NCI-H1694 (cell line): ENCODE results near the gene NGB.
"Not testable (repeated sequence)": the region's sequence is repeated elsewhere in the genome, so short reads cannot be mapped to it uniquely, and the experiment has no call there.

Experiments
- DNase-seq: peaks from one replicate; lab custom pipeline; 2025; lab: John Stamatoyannopoulos, UW

Gene NGB

GRCh38 chr14:77296155-77296554 lies 25.1 kb upstream of the NGB start:
- no peak for DNase-seq

GRCh38 chr14:77290705-77291104 lies 19.7 kb upstream of the NGB start:
- no peak for DNase-seq

- DNase-seq = no peak
Measured at GRCh38 chr14:77286576-77286975, 15.6 kb upstream of the NGB start.

DNA sequence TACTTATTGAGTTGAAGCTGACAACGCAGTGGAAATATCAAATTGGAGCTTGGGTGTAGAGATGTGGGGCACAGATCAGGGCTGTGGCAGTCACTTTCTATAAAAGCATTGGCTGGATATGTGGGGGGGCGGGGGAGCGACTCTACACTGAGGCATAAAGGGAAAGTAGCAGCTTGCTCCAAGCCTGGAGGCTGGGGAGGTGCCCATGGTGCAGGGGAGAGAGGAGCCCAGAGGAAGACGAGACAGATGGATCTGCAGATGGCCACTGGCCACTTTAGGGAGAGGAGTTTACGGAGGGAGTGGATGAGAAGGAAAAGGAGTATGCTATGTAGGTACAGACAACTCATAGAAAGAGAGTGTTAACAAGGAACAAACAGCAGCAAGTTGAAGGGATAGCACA lies 13.5 kb upstream of the NGB start:
- DNase-seq = peak; percentile 81

- no peak for DNase-seq
Measured at GRCh38 chr14:77284066-77284465, 13.1 kb upstream of the NGB start.

- DNase-seq = no peak
Measured at GRCh38 chr14:77281852-77282410, 10.9 kb upstream of the NGB start.

- DNase-seq = not testable (repeated sequence)
Measured at GRCh38 chr14:77280921-77281320, 9.9 kb upstream of the NGB start.

DNA sequence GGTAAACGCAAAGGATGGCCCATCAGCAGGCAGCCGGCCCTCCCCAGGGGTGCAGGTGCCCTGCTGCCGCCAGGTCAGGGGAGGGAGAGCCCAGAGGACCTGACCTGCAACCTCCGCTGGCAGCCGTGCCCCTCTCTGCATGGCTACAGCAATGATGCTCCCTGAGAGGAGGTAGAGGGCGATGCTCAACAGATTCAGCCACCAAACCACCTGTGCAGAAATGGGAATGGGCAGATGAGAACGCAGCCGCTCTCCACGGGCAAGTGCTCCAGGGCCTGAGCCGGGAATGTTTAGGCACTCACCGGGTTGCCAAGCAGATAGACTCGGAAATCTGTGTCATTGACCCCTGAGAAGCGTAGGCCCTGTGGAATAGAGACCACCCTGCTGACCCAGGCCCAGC lies 8.7 kb upstream of the NGB start:
- no peak for DNase-seq

GRCh38 chr14:77278461-77279230 lies 7.6 kb upstream of the NGB start:
- DNase-seq = no peak

DNA sequence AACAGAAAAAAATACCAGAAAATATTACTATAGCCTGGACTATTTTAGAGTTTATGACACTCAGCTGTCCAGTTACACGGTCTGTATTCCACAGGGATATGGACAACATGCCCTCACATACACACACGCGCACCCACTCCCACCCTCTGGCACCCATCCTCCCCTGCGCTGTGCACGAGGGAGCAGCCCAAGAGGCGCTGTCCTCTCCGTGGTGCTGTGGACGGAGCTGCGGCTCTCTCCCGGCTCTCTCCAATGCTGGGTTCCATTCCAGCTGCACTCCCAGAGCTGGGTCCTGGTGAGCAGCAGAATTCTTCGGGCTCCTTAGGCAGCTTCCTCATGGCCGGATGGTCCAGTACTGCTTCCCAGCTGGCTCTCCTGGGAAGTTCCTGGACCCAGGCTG lies 6.0 kb upstream of the NGB start:
- no peak for DNase-seq

- DNase-seq = no peak
Measured at GRCh38 chr14:77276295-77276935, 5.4 kb upstream of the NGB start.

GRCh38 chr14:77275601-77276017 lies 4.6 kb upstream of the NGB start:
- DNase-seq = peak; percentile 96

DNA sequence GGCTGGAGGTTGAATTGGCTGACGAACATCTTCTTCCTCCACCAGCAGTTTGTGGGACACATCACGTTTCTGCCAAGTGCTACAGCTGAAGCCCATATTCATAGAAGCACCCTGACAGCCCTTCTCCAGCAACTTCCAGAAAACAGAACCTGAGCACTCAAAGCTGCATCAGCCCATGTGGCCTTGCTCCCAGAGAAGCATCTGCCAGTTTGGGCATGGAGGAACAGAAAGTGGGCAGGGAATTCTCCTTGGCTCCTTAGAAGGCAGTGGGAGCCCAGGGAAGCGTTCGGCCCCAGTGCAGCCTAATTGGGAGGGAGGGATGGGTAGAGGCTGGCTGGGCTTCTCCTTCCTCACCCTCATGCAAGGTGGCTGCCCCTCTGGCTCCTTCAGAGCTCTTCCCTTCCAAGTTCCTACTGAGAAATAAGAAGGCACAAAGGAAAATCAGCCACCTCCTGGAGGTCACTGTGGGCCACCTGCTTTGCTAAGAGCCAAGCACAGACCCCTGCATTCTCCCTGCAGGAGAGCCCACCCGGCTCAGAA lies 4.1 kb upstream of the NGB start:
- peak; percentile 46 for DNase-seq

- no peak for DNase-seq
Measured at GRCh38 chr14:77273796-77274195, 2.8 kb upstream of the NGB start.

GRCh38 chr14:77272261-77272660 lies 1.3 kb upstream of the NGB start:
- no peak for DNase-seq

DNA sequence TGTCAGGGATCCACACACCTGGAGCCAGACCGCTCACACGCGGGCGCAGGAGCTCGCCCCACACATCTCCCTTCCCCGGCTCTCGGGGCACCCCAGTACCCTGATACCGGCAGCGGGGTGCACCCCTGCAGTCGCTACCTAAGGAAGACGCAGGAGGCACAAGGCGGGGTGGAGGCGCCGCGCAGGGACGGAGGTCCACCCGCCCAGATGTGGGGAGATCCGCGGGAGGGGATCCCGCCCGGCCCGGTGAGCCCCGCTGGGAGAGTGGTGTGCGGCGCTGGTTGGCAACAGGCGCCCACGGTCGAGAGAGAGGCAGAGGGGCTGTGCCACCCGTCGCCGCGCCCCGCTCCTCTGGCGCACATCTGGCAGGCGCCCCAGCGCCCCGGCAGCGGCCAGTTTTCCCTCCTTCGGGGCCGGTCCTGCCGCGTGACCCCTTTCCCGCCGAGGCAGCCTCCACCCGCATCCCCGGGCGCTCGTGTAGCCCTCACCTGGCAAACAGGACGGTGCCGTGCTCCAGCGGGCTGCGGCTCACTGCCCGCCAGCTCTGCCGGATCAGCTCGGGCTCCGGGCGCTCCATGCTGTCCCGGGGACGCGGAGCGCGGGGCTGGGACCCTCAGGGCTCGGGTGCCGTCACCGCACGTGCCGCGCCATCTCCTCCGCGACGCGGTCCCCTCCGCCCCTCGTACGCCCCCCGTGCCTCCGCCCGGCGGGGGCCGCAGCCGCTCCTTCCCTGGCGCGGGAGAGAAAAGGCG lies 469 bp downstream of the NGB start:
- no peak for DNase-seq

GRCh38 chr14:77268989-77269600 lies 1.9 kb downstream of the NGB start:
- peak; percentile 82 for DNase-seq

DNA sequence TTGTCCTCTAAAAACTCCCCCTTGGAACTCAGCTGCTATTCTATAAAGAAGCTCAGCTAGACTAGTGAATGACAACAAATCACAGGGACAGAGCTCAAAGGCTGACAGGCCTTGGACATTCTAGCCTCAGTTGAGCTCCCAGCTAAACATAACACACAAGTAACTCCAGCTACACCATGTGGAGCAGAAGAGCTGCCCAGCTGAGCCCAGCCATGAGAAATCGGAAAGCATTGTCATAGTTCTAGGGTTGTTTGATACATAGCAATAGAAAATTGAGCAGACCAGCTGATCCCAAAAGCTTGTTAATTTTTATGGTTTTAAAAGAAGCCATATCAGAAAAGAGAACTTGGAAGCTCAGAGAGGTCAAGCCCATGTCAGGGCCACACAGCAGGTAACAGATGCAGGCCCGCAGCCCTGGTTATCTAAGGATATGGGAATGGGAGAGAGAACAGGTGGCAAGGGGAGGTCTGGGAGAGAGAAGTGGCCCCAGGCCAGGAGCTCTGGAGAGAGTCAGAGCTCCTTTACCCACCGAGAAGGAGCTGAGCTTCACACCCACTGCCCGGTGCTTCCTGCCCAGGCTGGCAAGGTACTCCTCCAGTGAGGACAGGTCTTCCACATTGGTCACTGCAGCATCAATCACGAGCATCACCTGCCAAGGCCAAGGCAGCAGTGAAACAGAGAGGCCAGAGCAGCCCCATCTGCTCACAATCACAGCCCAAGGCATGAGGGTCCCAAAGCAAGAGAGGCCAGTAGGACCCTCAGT lies 2.9 kb downstream of the NGB start:
- DNase-seq = peak; percentile 55

GRCh38 chr14:77266336-77266735 lies 4.7 kb downstream of the NGB start:
- DNase-seq = no peak

GRCh38 chr14:77265561-77266335 lies 5.3 kb downstream of the NGB start:
- DNase-seq = peak; percentile 90

DNA sequence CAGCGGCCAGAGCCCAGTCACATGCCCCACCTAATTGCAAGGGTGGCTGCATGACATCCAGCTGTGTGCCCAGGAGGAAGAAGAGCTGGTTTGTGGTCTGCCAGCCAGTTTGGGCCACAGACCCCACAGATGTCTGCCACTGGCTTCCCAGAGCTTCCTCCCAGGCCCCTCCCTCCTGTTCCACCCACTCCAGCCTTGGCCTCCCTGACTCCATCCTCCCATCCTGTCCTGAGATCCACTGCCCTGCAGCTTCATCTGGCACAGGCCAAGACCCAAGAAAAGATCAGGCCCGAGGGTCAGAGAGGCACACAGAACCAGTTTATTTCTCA lies 5.9 kb downstream of the NGB start:
- no peak for DNase-seq
